ENCODE measurements around the gene ASXL2. TPM values are rescaled to one million over a fixed set of nuclear protein-coding genes. Genes with fewer than 3 reads are reported as not detected.

The ASXL2 gene
- polyA plus RNA-seq, 1 donor, result 11.8 TPM

DNA sequence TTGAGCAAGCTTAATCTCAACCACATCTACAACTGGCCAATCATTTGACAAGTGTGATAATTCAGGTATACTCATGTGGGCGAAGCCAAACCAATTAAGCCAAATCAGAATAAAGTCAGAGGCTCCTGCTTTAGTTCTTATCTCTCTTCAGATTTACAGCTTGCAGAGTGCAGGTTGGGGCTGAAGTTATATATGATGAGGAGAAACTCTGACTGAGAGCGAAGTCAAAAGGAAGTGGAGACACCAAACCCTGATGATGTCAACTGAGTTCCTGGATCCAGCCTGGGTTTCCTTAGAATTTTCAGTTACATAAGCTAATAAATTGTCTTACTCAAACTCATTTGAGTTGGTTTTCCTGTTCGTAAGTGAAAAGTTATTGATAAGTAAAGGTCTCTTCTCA, 73.9 kb downstream of the ASXL2 start:
- no peak for DNase-seq (ENCODE audit: low read depth)

DNA sequence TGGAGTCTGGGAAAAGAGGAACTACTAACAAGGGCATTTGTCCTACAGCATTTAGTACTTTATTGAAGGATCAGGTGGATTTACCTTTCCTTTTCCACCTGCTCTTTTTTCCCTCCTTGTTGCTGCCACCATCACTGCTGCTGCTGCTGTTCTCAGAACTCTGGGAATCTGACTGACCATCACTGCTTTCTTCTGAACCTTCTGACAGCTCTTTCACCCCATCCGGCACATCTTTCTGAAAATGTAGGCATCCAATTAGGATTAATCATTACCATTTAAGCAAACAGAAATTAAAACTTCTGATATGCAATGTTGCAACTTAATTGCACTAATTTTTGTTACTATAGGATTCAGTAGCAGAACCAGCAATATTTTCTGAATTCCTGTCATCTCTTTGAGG, 79.0 kb downstream of the ASXL2 start:
- no peak for DNase-seq (ENCODE audit: low read depth)

DNA sequence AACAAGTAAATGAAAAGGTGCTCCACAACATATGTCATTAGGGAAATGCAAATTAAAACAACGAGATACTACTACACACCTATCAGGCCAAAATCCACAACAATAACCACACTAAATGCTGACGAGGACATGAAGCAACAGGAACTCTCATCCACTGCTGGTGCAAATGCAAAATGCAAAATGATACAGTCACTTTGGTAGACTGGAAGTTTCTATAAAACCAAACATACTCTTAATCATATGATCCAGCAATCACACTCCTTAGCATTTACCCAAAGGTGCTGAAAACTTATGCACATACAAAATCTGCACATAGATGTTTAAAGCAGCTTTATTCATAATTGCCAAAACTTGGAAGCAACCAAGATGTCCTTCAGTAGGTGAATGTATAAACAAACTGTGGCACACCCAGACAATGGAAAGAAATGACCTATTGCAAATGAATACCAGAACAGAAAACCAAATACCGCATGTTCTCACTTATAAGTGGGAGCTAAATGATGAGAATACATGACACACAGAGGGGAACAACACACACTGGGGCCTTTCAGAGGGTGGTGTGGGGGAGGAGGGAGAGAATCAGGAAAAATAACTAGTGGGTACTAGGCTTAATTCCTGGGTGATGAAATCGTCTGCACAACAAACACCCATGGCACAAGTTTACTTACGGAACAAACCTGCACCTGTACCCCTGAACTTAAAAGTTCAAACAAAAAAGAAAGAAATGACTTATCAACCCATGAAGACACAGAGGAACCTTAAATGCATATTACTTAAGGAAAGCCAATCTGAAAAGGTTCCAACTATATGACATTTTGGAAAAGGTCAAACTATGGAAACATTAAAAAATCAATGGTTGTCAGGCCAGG, 80.4 kb downstream of the ASXL2 start:
- DNase-seq (ENCODE audit: low read depth), result no peak

DNA sequence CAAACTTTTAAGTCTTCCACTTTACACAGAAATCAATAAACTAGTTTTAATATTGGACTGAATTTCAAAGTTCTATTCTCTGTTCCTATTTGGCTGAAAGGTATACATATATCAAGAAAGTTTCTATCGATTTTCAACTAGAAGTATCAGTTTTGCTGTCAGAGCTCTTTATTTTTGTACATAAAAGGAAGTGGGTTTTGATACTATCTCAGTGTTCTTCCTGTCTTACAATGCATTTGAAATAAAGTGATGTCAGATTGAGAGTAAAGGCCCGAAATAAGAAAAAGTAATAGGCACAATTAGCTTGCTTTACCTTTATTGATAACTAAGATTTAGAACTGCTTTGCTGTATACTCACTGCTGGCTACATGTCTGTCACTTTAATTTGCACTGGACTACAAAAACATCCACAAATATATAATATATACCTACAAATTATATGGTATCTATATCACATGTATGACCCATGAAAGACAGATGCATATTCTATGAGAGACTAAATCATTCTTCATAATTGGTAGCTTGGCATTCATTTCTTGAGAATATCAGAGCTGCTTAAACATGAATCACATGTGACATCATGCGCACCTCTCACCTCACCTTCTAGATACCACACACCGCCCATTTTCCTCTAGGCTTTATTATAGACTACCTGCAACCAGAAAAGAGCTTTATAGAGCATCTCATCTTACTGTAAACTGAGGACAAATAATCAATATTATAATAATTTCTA, 83.6 kb downstream of the ASXL2 start:
- no peak for DNase-seq (ENCODE audit: low read depth)

DNA sequence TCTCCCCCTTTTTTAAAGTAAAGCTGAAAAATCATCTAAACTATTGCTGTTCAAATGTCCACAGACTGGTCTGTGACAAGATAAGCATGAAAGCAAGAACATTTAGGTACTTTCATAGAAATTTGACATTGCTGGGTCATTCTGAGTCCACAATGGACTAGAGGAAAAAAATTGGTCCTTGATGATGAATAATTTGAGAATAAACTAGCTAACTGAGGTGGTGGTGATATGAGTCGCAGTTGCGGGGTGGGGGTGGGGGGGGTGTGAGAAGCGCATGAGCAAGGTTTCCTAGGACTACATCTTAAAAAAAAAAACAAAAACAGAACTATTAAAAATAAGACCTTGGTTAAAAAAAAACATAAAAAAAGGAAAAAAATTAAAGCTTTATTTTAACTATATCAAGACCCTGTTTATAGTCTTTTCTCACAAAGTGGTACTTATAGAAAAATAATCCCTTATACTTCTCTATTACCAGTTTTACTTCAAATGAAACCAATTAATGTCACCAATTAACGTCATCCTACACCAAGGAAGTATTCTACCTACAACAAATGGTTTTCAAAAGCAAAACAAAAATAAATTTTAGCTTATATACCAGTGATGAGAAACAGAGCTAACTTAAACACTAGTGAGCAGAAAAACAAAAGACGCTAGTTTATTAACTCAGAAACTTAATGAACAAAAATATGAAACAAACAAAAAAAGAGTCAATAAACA, 88.1 kb downstream of the ASXL2 start:
- no peak for DNase-seq (ENCODE audit: low read depth)

DNA sequence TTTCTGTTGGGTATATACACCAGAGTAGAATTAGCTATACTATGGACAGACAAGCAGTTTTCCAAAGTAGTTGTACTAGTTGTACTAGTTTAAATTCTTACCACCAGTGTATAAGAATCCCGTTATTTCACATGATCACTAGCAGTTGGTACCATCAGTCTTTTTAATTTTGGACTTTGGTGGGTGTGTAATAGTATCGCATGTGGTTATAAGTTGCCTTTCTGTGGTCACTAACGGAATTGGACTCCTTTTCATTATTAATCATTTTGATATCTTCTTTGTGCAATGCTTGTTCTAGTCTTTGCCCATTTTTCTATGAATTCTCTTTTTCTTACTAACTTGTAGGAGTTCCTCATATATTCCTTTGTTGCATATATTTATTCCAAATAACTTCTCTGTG, 89.8 kb downstream of the ASXL2 start:
- no peak for DNase-seq (ENCODE audit: low read depth)

DNA sequence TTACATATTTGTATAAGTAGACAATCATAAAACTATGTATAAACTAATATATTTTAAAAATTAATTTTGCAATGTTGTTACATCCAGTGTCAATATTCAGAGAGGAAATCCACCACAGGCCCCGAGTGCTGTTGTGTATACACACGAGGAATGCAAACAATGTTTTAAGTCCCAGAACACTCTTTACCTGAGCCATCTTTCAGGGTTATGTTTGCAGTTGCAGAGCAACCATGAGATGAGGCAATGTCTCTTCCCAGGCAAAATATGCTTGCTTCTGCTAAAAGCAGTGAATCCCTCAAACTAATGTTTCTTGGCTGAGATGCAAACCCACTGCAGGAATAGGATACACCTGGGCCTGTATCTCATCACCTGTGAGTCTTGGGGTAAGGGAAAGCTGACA, 91.3 kb downstream of the ASXL2 start:
- DNase-seq (ENCODE audit: low read depth), result no peak

DNA sequence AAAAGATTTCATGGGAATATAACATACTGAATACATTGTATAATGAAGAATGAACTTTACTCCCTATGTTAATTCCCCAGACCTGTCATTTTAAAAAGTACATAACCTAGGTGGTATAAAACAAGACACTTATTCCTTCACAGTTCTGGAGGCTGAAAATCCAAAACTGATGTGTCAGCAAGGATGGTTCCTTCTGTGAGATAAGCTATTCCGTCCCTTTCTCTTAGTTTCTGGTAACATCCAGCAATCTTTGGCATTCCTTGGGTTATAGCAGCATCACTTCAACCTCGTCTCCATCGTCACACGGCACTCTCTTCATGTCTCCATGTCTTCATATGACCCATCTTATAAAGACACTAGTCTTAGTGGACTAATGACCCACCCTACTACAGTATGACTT, 93.9 kb downstream of the ASXL2 start:
- no peak for DNase-seq (ENCODE audit: low read depth)

DNA sequence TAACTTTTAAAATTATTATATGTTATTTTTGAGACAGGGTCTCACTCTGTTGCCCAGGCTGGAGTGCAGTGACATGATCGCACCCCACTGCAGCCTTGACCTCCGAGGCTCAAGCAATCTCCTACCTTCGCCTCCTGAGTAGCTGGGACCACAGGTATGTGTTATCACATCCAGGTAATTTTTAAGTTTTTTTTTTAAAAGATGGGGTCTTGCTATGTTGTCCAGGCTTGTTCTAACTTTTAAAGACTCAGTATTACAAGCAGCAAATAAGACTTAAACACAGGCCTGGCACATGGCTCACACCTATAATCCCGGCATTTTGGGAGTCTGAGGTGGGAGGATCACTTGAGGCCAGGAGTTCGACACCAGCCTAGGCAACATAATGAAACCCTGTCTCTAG, 101.2 kb downstream of the ASXL2 start:
- DNase-seq (ENCODE audit: low read depth), result no peak

DNA sequence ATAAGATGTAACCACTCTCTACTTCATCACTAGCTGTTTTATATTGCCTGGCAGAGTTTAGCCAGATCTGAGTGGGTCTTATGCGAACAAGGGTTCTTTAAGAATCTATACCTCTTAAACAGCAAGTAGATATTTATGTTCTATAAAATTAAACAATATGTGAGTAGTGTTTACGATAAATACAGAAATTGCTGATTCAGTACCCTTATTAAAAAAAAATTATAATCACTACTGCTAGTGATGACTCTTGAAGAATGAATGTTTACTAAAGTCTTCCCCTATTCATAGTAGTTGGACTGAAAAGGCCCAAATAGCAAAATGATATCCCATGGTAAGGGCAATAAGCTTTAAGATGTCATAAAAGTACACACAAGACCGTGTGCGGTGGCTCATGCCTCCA, 106.2 kb downstream of the ASXL2 start:
- no peak for DNase-seq (ENCODE audit: low read depth)

DNA sequence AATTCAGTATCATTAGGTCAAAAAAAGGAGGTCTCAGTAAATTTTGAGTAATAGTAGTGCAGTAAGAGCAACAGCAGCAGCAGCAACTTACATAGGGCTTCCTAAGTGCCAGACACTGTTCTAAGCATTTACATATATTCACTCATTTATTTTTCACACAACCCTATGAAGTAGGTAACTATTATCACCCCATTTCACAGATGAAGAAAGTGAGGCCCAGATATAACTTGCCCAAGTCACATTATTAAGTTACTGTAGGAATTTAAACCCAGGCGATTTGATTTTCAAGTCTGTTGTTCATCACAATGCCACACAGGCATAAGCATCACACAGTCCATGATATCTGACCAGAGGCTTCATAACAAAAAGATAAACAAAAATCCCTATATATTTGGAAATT, 114.7 kb downstream of the ASXL2 start:
- DNase-seq (ENCODE audit: low read depth), result no peak

DNA sequence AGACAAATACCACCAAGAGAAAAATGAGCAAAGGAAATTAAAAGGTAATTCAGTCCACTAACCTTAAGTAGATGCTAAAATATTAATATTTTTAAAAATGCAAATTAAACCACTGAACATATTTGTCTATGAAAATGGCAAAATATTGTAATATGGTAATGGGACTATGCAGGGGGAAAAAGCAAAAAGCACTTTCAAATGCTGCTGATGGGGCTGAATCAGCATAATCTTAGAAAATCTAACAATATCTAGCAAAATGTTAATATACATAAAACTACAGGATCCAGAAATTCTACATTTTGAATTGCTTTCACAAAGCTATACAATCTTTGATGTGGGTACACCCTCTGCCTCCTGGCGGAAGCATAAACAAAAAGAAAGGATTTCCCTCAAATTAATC, 118.0 kb downstream of the ASXL2 start:
- no peak for DNase-seq (ENCODE audit: low read depth)

DNA sequence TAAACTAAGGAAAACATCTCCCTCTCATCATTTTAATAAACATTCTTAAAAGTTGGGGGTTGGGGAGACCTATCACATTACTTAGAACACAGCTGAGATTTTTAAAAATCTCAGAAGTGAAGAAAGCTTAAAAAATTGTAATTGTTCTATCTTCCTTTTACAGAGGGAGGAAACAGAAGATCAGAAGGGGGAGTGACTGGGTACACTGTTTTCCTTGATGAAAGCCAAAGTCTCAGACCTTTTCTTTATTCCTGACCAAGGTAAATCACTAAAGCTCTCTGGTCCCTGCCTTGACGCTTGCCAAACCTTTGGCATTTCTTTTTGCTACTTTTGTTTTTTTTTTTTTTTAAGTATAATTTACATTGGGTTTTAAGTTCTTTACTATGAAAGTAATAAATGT, 119.9 kb downstream of the ASXL2 start:
- DNase-seq (ENCODE audit: low read depth), result no peak

DNA sequence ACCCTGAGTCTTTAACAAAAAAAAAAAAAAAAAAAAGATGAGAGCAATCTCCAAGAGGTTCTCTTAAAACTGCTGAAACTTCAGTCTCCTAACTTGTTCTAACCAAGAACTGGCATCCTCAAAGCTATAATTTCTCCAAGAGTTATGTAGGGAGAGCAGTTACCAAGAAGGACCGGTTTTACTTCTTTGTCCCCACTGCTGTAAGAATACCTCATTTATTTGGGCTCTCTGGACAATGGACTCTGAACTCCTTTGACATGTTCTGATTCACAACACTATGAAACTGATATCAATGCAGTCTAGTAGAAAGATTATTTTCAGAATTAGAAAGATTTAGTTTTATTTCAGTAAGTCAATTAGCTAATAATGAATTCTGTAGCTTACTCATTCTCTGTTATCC, 120.4 kb downstream of the ASXL2 start:
- no peak for DNase-seq (ENCODE audit: low read depth)

DNA sequence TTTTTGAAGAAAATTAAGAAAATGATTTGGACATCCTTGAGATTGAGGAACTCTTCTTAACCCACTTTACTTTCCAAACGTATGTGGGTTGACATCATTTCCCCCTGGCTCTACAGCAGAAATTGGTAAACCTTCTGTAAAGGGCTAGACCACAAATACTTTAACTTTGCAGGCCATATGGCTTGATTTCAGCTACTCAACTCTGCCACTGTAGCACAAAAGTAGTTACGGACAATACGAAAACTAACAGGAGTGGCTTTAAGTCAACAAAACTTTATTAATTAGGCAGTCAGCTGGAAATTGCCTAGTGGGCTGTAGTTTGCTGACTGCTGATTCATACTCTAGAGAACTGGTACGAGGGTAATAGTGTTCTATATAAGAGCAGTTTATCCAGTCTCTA, 121.8 kb downstream of the ASXL2 start:
- no peak for DNase-seq (ENCODE audit: low read depth)

DNA sequence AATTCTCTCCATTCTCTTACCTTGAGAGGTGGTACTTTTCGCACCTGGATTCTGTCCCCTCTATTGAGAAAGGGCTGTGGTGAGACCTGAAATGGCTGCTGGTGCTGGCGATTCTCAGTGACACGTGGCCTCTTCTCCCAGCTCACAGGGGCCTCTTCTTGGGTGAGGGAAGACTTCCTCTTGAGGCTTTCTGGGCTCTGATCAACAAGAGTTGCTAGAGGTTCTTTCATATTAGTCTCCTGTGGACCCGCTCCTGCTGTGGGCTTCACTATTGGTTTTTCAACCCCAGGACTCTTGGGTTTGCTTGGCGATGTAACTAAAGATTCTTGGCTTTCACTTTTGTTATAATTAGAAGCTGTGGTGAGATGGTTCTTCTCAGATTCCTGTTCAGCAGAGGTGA, 128.6 kb downstream of the ASXL2 start:
- DNase-seq (ENCODE audit: low read depth), result no peak

DNA sequence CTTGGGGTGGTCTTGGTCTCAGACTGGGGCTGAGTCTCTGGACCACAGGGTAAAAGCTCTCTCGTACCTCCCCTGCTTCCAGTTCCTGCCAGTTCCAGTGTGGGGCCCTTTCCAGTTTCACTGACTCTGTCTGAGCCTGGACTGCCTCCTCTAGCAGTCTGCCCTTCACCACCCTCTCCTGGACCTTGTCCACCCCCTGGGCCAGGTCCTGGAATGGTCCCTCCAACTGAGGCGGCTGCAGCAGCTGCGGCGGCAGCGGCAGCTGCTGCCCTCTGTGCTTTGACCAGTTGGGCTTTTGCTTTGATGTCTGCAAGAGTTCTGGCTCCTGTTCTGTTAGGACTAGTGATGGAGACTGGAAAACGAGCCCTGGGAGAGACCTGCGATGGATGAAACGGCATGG, 134.2 kb downstream of the ASXL2 start:
- DNase-seq (ENCODE audit: low read depth), result no peak

DNA sequence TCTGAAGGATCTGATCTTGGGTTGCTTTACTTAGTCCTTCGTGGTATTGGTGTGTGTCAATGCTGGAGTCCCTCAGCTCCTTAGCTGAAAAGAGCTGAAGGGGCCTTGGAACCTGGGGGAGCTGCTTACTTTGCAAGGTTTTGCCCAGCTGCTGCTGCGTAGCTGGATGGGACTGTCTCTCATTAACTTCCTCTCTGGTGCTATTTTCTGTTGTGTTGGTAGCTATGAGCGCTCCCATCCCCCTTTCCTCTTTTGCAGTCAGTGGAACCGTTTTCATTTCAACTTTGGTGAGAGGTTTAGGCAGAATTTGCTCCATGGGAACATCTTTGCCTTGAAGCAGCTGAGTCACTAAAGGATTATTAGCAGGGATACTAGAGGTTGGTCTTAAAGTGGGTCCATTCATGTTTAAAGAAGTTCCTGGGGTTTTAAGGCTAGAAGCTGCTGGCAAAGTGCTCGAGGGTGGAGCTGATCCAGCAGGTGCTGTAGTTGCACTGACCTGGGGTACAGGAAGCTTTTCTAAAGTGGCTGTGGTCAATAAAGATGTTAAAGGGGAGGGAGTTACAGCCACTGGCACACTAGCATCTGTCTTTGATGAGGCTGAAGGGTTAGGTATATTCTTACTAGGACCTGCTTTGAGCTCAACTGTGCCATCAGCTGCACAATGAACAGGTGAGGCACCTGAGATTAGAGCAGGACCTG, 135.0 kb downstream of the ASXL2 start:
- no peak for DNase-seq (ENCODE audit: low read depth)

DNA sequence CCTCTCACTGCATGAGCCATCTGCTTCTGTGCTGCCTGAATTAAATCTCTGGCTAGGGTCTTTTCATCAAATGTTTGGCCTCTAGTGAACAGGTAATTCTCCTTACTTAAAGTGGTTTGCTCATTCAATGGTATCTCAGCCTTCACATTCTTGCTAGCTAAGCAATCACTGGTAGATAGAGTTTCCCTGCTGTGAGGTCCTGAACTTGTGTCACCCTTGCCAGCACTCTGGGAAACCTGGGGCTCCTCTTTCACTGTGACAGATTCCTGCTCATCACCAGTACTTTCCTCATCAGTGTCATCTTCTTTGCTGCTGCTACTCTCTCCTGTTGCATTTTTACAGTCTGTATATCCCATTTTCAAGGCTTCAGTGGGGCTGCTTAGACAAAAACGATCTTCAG, 135.8 kb downstream of the ASXL2 start:
- DNase-seq (ENCODE audit: low read depth), result no peak

DNA sequence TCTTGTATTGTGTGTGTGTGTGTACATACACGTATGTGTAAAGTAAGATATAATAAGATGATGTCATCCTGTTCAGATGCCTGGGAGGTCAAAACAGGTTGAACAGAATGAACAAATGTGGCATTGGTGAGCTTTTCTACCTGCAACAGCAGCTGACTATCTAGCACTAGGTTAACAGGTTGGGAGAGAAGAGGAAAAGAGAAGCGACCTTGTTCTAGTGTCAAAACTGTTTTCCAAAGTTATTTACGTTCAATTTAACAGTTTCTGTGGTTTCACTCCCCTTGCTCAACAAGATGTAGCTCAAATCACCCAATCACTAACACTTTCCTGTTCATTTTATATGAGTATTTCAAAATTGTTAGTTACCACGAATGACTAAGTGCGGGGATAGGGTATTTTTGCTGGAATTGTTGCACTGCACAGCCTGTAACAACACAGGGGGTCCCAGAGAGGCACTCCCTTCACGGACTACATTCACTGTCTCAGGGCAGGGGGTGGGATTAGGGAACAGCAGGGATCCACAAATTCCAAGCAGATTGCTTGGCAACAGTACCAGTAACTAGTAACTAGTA, 137.4 kb downstream of the ASXL2 start:
- DNase-seq (ENCODE audit: low read depth), result no peak
